ENCODE data around the gene BARX2. TPM values are rescaled to one million over a fixed set of nuclear protein-coding genes. Genes with fewer than 3 reads are reported as not detected.

BARX2 gene
- polyA plus RNA-seq, 1 donor from 2014 or later = not detected

DNA sequence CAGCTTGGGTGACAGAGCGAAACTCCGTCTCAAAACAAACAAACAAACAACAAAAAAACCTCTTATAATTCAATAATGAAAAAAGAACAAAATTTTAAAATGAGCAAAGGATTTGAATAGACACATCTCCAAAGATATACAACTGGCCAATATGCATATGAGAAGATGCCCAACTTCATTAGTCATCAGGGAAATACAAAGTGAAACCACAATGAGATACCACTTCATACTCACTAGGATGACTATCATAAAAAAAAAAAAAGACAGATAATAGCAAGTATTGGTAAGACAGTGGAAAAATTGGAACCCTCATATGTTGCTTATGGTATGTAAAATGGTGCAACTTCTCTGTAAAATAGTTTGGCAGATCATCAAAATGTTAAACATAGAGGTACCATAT lies 28.7 kb upstream of the BARX2 start:
- H3K27ac ChIP-seq (ENCODE audit: low read length) = no peak overlapping the region
- TF ChIP-seq EZH2 (IDR thresholded peaks at IDR 0.05; ENCODE audit: borderline replicate concordance, insufficient read depth, low read length, poor library complexity, severe bottlenecking) (no peak), EP300 (conservative IDR thresholded peaks at IDR 0.05; ENCODE audit: poor library complexity, severe bottlenecking) (no peak), TAF1 (IDR thresholded peaks at IDR 0.05; ENCODE audit: low read depth) (no peak), RAD21 (conservative IDR thresholded peaks at IDR 0.05) (no peak), POLR2AphosphoS5 (IDR thresholded peaks at IDR 0.05) (no peak), SMC3 (conservative IDR thresholded peaks at IDR 0.05; ENCODE audit: poor library complexity) (no peak)
- TF ChIP-seq, protein P1, sequence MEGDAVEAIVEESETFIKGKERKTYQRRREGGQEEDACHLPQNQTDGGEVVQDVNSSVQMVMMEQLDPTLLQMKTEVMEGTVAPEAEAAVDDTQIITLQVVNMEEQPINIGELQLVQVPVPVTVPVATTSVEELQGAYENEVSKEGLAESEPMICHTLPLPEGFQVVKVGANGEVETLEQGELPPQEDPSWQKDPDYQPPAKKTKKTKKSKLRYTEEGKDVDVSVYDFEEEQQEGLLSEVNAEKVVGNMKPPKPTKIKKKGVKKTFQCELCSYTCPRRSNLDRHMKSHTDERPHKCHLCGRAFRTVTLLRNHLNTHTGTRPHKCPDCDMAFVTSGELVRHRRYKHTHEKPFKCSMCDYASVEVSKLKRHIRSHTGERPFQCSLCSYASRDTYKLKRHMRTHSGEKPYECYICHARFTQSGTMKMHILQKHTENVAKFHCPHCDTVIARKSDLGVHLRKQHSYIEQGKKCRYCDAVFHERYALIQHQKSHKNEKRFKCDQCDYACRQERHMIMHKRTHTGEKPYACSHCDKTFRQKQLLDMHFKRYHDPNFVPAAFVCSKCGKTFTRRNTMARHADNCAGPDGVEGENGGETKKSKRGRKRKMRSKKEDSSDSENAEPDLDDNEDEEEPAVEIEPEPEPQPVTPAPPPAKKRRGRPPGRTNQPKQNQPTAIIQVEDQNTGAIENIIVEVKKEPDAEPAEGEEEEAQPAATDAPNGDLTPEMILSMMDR (IDR thresholded peaks at IDR 0.05; ENCODE audit: poor library complexity, severe bottlenecking) = no peak
- no peaks in the 10 kb centered on the region for H3F3A ChIP-seq (ENCODE audit: insufficient read depth, low read length, poor library complexity, severe bottlenecking)
- H3K27me3 ChIP-seq (ENCODE audit: insufficient read depth, low read depth, low read length) = no peaks in the 10 kb centered on the region
- H3K4me3 ChIP-seq (ENCODE audit: low read length) = no peak overlapping the region
- H3K9ac ChIP-seq (ENCODE audit: low read length) = no peak overlapping the region
- H2AFZ ChIP-seq (ENCODE audit: low read depth, low read length) = no peak overlapping the region
- H3K9me3 ChIP-seq (ENCODE audit: low read length) = no peaks in the 10 kb centered on the region
- H3K36me3 ChIP-seq (ENCODE audit: insufficient read depth, low read length) = no peaks in the 10 kb centered on the region
- H3K4me2 ChIP-seq (ENCODE audit: low read length) = no peak overlapping the region
- H4K20me1 ChIP-seq (ENCODE audit: insufficient read depth) = no peaks in the 10 kb centered on the region
- no peaks in the 10 kb centered on the region for H3K9me2 ChIP-seq (ENCODE audit: insufficient read depth, low read length)
- no peaks in the 10 kb centered on the region for H3K79me2 ChIP-seq (replicated peaks; ENCODE audit: insufficient read depth, low read length)

DNA sequence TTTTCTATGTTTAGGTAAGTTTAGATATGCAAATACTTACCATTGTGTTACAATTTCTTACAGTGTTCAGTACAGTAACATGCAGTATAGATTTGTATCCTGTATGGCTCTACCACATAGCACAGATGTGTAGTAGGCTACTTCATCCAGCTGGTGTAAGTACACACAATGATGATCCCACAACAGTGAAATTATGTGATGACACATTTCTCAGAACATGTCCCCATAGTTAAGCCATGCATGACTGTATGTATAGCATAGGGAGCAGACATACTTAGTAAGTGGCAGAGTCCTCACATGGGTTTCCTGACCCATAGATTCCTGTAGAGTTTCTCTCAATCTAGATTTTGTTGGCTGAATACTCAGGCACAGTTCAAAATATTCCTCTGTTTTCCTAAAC lies 26.8 kb upstream of the BARX2 start:
- H3K9ac ChIP-seq (ENCODE audit: low read length) = no peak overlapping the region

More for the DNA sequence above, 26.8 kb upstream of the BARX2 start:
- TF ChIP-seq EZH2 (IDR thresholded peaks at IDR 0.05; ENCODE audit: borderline replicate concordance, insufficient read depth, low read length, poor library complexity, severe bottlenecking) (no peak), RAD21 (conservative IDR thresholded peaks at IDR 0.05) (no peak), MXI1 (conservative IDR thresholded peaks at IDR 0.05; ENCODE audit: poor library complexity, severe bottlenecking) (no peak), POLR2AphosphoS5 (IDR thresholded peaks at IDR 0.05) (no peak), TAF1 (IDR thresholded peaks at IDR 0.05; ENCODE audit: low read depth) (no peak), SMC3 (conservative IDR thresholded peaks at IDR 0.05; ENCODE audit: poor library complexity) (no peak), EP300 (conservative IDR thresholded peaks at IDR 0.05; ENCODE audit: poor library complexity, severe bottlenecking) (no peak)
- TF ChIP-seq, protein P1 (IDR thresholded peaks at IDR 0.05; ENCODE audit: poor library complexity, severe bottlenecking) = no peak
- TF ChIP-seq, protein P2, sequence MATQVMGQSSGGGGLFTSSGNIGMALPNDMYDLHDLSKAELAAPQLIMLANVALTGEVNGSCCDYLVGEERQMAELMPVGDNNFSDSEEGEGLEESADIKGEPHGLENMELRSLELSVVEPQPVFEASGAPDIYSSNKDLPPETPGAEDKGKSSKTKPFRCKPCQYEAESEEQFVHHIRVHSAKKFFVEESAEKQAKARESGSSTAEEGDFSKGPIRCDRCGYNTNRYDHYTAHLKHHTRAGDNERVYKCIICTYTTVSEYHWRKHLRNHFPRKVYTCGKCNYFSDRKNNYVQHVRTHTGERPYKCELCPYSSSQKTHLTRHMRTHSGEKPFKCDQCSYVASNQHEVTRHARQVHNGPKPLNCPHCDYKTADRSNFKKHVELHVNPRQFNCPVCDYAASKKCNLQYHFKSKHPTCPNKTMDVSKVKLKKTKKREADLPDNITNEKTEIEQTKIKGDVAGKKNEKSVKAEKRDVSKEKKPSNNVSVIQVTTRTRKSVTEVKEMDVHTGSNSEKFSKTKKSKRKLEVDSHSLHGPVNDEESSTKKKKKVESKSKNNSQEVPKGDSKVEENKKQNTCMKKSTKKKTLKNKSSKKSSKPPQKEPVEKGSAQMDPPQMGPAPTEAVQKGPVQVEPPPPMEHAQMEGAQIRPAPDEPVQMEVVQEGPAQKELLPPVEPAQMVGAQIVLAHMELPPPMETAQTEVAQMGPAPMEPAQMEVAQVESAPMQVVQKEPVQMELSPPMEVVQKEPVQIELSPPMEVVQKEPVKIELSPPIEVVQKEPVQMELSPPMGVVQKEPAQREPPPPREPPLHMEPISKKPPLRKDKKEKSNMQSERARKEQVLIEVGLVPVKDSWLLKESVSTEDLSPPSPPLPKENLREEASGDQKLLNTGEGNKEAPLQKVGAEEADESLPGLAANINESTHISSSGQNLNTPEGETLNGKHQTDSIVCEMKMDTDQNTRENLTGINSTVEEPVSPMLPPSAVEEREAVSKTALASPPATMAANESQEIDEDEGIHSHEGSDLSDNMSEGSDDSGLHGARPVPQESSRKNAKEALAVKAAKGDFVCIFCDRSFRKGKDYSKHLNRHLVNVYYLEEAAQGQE (IDR thresholded peaks at IDR 0.05; ENCODE audit: borderline replicate concordance) = no peak
- H3K9me2 ChIP-seq (ENCODE audit: insufficient read depth, low read length) = no peaks in the 10 kb centered on the region
- H3K27ac ChIP-seq (ENCODE audit: low read length) = no peak overlapping the region
- no peaks in the 10 kb centered on the region for H3K27me3 ChIP-seq (ENCODE audit: insufficient read depth, low read depth, low read length)
- H2AFZ ChIP-seq (ENCODE audit: low read depth, low read length) = no peak overlapping the region
- H3K9me3 ChIP-seq (ENCODE audit: low read length) = no peaks in the 10 kb centered on the region
- no peaks in the 10 kb centered on the region for H3F3A ChIP-seq (ENCODE audit: insufficient read depth, low read length, poor library complexity, severe bottlenecking)
- no peak overlapping the region for H3K4me2 ChIP-seq (ENCODE audit: low read length)
- H3K4me3 ChIP-seq (ENCODE audit: low read length) = no peak overlapping the region
- no peaks in the 10 kb centered on the region for H4K20me1 ChIP-seq (ENCODE audit: insufficient read depth)
- no peaks in the 10 kb centered on the region for H3K36me3 ChIP-seq (ENCODE audit: insufficient read depth, low read length)
- no peaks in the 10 kb centered on the region for H3K79me2 ChIP-seq (replicated peaks; ENCODE audit: insufficient read depth, low read length)

Measured in neural cell (in vitro differentiated cells).